RWPE1 (cell line): ENCODE results near the gene FIG4.
A peak's percentile ranks its signal among the peaks of the same experiment; 100 is the strongest.
"Not testable (repeated sequence)": the region's sequence is repeated elsewhere in the genome, so short reads cannot be mapped to it uniquely, and the experiment has no call there.

Source experiments
- CTCF ChIA-PET: fragments of 350-600 bp; sonication (Branson Sonifier 250); formaldehyde crosslinking; extraction: SDS; loops from one replicate; lab custom pipeline; 2021; lab: Yijun Ruan, JAX
- POLR2A ChIA-PET: fragments of 400-600 bp; formaldehyde crosslinking; extraction: SDS; loops from one replicate; lab custom pipeline; 2020; ENCODE audit warnings: antibody characterized with exemption; ENCODE audit not compliant: low non-redundant PET; lab: Yijun Ruan, JAX
- DNase-seq: peaks from one replicate; pipeline ENCODE4 v3.0.0; 2012; ENCODE audit warnings: low spot score
- H3K27ac ChIP-seq: fragments of 450-650 bp; 2 replicates; pipeline ENCODE4 v1.5.1; 2017
- CTCF ChIP-seq: fragments of 450-650 bp; conservative IDR thresholded peaks from 2 replicates; pipeline ENCODE4 v1.5.1; 2017; ENCODE audit warnings: low read depth, mild to moderate bottlenecking

Gene FIG4

DNA sequence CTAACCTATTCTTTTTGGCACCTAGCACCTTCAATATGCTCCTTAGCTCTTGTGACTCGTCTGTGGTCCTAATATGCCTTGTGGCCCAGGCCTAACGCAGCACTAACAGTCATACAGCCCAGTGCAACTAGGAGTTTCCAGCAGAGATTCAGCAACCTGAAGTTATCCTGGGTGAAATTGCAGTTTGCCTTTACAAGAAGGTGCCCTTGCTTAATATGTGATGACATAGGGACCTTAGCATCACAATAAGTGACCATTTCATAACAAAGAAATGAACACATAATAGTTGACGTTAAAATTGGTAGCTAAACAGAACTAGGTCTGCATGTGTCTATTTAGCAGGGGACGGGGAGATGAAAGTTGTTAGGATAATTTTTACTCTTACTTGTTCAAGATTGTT lies 10.1 kb downstream of the FIG4 start:
- POLR2A ChIA-PET = interaction anchor here (0.6 kb wide), 1 partner anchor 1258 kb away, joined by 3 read pairs; no protein-coding TSS in a partner anchor
- H3K27ac ChIP-seq = no peak overlapping the region
- CTCF ChIA-PET = interaction anchor here (2.9 kb wide), 1 partner anchor 338 kb away, joined by 18 read pairs; no protein-coding TSS in a partner anchor
- no peak for DNase-seq
- TF ChIP-seq CTCF = no peak

DNA sequence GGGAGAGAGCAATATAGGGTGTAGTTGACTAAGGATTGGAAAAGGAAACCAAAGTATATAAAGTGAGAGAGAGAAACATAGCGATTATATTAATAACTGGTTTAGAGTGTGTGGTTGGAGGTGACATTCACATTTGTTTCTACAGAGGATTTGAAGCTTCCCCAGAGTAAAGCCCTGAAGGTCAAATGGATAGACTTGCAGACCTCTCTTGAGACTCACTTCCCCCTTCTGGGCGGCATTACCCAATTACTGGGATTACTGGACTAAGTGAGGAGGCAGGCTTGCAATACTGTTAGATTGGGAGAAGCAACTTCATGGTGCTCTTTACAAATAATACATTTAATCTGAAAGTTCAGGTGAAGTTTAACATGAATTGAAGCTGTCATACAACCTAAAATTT lies 10.7 kb downstream of the FIG4 start:
- POLR2A ChIA-PET = no interaction called here
- CTCF ChIA-PET = interaction anchor here (2.9 kb wide), 1 partner anchor 338 kb away, joined by 18 read pairs; no protein-coding TSS in a partner anchor
- H3K27ac ChIP-seq = no peak overlapping the region
- TF ChIP-seq CTCF = no peak
- DNase-seq = no peak

DNA sequence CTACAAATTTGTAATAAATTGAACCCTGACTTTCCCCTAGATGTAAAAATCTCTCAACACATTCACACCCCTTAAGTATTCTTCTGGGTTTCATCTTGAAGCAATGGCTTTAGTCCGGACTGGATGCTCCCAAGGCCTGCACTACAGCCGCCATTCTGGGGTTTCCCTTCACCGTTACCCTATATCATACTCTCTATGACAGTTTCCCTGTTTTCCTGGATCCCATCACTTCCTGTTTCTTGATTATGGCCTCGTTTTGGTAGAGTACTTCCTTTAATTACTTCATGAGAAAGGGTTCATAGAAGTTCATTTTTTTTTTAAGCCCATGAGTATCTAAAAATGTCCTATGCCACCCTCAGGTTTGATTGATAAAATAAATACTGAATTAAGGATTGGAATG lies 11.7 kb downstream of the FIG4 start:
- CTCF ChIA-PET = interaction anchor here (2.9 to 3.0 kb wide), 2 partner anchors 337 kb away, joined by 18 to 43 read pairs; no protein-coding TSS in a partner anchor
- TF ChIP-seq CTCF = no peak
- no peak for DNase-seq
- H3K27ac ChIP-seq = no peak overlapping the region
- POLR2A ChIA-PET = no interaction called here

- H3K27ac ChIP-seq = no peak overlapping the region
- ChIA-PET CTCF (interaction anchor here (0.6 to 3.0 kb wide), 12 partner anchors 8 to 611 kb away, joined by 3 to 43 read pairs (median 3); partner anchors contain the start of gene SESN1), POLR2A (no interaction called here)
- DNase-seq = peak; percentile 68
- TF ChIP-seq CTCF = peak; percentile 95
These were observed 14.2 kb downstream of the FIG4 start for GRCh38 chr6:109705258-109705657.

- no peak overlapping the region for H3K27ac ChIP-seq
- ChIA-PET CTCF (no interaction called here), POLR2A (no interaction called here)
- no peak for TF ChIP-seq CTCF
- no peak for DNase-seq
These were observed 15.4 kb downstream of the FIG4 start for GRCh38 chr6:109706513-109706912.

GRCh38 chr6:109708099-109708498 lies 17.0 kb downstream of the FIG4 start:
- DNase-seq, H3K27ac ChIP-seq, POLR2A ChIA-PET: not testable (repeated sequence)
- CTCF ChIA-PET = interaction anchor here (1.3 kb wide), 1 partner anchor 332 kb away, joined by 4 read pairs; no protein-coding TSS in a partner anchor

DNA sequence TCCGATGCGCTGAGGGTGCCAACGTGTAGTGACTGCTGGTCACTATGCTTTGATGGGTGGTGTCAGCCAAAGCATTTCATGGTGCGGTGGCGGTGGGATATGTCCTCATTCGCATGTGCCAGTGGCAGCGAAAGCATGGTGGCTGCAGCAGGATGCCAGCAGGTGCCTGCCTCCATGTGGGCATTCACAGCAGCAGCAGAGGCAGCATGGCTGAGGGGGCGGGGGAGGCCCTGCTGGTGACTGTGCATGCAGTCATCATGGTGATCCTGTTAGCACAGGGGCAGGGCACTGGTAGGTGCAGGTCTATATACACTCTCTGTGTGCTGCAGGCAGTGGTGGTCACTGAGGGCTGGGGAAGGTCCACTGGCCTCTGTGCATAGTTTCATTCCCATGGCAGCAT lies 22.0 kb downstream of the FIG4 start:
- POLR2A ChIA-PET = no interaction called here
- TF ChIP-seq CTCF = no peak
- CTCF ChIA-PET = interaction anchor here (0.8 to 1.3 kb wide), 2 partner anchors 8 to 327 kb away, joined by 3 read pairs; no protein-coding TSS in a partner anchor

More for the DNA sequence above, 22.0 kb downstream of the FIG4 start:
- DNase-seq = peak; percentile 13
- no peak overlapping the region for H3K27ac ChIP-seq
